Measurements from ENCODE around the gene ANKRD63.

The ANKRD63 gene

DNA sequence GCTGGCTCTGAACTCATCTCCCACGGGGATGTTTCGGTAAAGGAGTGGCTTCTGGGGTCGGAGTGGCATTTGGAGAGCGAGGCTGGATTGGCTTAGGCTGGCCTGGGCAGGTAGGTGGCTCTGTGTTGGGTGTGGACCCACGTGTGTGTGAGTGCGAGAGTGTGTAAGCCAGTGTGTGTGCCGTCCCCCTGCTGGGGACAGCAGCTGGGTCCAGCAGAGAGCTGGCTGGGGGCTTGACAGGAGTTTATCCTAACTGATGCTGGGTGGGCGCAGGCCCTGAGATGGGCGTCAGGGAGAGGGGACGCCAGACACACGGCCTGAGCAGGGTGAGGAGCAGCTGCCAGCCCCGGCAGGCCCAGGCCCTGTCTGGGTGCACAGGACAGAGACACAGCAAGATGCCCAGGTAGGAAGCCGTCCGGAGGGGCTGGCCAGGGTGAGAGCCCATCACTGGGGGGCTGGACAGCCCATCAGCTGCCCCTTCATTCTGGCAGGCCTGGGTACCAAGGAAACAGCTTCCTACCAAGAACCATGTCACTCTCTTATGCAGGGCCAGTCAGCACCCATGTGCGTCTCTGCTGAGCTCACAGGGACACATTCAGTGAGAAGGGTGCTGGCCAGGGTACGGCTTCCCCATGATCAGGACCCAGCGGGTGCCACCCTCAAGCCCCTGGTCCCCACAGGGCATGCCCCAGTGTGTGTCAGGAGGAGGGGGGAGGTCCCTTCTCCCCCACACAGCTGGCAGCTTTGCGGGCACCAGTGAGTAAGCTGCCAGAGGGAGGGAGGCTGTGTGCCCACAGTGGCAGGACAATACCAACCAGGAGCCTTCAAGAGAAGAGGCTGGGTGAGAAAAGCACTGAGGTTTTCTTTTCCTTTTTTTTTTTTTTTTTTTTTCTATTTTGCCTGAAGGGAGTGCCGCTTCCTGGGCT lies 42.9 kb downstream of the ANKRD63 start:
- no peak overlapping the region for H3K9ac ChIP-seq (ENCODE audit: low read depth in 1 of 2, low read length in 2 of 2)
- H3K27ac ChIP-seq (ENCODE audit: low read depth in 2 of 2, low read length in 2 of 2): no peak overlapping the region
- H3K36me3 ChIP-seq (ENCODE audit: control insufficient read depth in 2 of 2, insufficient read depth in 2 of 2, low read length in 2 of 2): no peaks in the 10 kb centered on the region
- peaks cover 3 to 8% of the 10 kb centered on the region in 2 donors for H3K4me1 ChIP-seq (ENCODE audit: control insufficient read depth in 2 of 2, insufficient read depth in 2 of 2, low read length in 2 of 2)
- H3K4me3 ChIP-seq (ENCODE audit: low read length in 2 of 2): no peak overlapping the region
- no peaks in the 10 kb centered on the region for H3K9me3 ChIP-seq (ENCODE audit: control insufficient read depth in 2 of 2, low read length in 2 of 2)
- peaks cover 3 to 4% of the 10 kb centered on the region in 2 donors for H3K27me3 ChIP-seq (ENCODE audit: control insufficient read depth in 2 of 2, insufficient read depth in 2 of 2, low read length in 2 of 2)

DNA sequence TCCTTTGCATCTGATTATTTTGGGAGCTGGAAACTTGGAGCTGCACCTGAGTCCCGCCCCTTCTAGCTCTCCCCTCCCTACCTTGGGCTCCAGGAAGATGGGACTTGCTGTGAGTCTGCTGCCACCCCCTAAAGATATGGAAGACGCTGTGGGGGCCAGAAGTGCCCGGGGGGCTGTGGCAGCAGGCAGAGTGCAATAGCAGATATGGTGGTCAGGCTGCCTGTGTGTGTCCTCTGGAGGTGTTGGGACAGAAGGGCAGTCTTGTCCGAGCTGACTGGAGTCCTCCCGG lies 43.5 kb downstream of the ANKRD63 start:
- no peaks in the 10 kb centered on the region for H3K9me3 ChIP-seq (ENCODE audit: control insufficient read depth in 2 of 2, low read length in 2 of 2)
- no peak overlapping the region for H3K27ac ChIP-seq (ENCODE audit: low read depth in 2 of 2, low read length in 2 of 2)
- H3K27me3 ChIP-seq (ENCODE audit: control insufficient read depth in 2 of 2, insufficient read depth in 2 of 2, low read length in 2 of 2): peaks cover 3 to 4% of the 10 kb centered on the region in 2 donors
- peak overlapping the region in 1 of 2 donors; percentile 44 for H3K4me3 ChIP-seq (ENCODE audit: low read length in 2 of 2)
- peak overlapping the region in 1 of 2 donors; percentile 57 for H3K9ac ChIP-seq (ENCODE audit: low read depth in 1 of 2, low read length in 2 of 2)
- H3K4me1 ChIP-seq (ENCODE audit: control insufficient read depth in 2 of 2, insufficient read depth in 2 of 2, low read length in 2 of 2): peaks cover 3 to 8% of the 10 kb centered on the region in 2 donors
- H3K36me3 ChIP-seq (ENCODE audit: control insufficient read depth in 2 of 2, insufficient read depth in 2 of 2, low read length in 2 of 2): no peaks in the 10 kb centered on the region

DNA sequence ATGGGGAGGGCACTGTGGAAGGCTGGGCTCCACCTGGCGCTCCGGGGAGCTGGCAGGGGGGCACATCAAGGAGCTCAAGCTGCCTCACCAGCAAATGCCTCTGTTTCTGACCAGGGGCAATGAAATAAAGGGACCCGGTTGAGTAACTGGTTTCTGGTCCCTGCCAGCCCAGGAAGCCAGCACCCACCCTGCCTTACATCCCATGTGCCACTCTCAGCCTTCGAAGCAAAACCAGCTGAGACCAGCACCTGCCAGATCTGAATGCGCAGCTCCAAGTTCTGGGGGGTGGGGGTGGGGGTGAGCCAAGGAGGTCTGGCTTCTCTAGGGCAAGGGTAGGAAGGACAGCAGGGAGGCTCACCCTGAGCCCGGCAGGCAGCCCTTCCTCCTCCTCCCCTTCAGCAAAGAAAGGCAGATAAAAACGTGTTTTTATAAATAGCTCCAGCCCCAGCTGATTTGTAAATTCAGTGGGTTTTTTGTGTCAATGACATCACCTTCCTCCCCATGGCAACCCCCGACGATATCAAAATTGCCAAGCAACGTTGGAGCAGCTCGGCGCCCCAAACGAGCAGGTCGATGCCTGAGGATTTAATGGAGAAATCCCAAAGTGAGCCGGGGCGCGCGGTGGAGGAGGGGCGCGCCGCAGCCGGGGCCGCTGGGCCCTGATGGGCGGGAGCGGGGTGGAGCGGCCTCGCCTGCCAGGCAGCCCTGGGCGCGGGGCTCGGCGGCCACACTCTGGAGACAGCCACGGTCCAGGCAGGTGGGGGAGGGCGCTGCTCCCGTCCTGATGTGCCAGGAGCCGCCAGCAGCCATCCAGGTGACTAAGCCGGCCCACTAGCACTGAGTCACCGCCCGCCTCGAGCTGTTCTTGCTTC lies 44.1 kb downstream of the ANKRD63 start, which contains the start of gene PAK6:
Gene PAK6, plus strand, starts transcription at position 532 of the 872 bp plus-strand sequence. CDS start 25,723 bp downstream, outside the sequence.
- Histone ChIP-seq H3K9me3 (ENCODE audit: control insufficient read depth in 2 of 2, low read length in 2 of 2) (no peaks in the 10 kb centered on the region), H3K27me3 (ENCODE audit: control insufficient read depth in 2 of 2, insufficient read depth in 2 of 2, low read length in 2 of 2) (peaks cover 3 to 4% of the 10 kb centered on the region in 2 donors), H3K4me3 (ENCODE audit: low read length in 2 of 2) (peak within 1 kb of the TSS; percentile 44 to 49), H3K27ac (ENCODE audit: low read depth in 2 of 2, low read length in 2 of 2) (no peak within 1 kb of the TSS), H3K36me3 (ENCODE audit: control insufficient read depth in 2 of 2, insufficient read depth in 2 of 2, low read length in 2 of 2) (no peaks in the 10 kb centered on the region), H3K9ac (ENCODE audit: low read depth in 1 of 2, low read length in 2 of 2) (peak within 1 kb of the TSS in 1 of 2 donors; percentile 57), H3K4me1 (ENCODE audit: control insufficient read depth in 2 of 2, insufficient read depth in 2 of 2, low read length in 2 of 2) (peaks cover 3 to 8% of the 10 kb centered on the region in 2 donors)

DNA sequence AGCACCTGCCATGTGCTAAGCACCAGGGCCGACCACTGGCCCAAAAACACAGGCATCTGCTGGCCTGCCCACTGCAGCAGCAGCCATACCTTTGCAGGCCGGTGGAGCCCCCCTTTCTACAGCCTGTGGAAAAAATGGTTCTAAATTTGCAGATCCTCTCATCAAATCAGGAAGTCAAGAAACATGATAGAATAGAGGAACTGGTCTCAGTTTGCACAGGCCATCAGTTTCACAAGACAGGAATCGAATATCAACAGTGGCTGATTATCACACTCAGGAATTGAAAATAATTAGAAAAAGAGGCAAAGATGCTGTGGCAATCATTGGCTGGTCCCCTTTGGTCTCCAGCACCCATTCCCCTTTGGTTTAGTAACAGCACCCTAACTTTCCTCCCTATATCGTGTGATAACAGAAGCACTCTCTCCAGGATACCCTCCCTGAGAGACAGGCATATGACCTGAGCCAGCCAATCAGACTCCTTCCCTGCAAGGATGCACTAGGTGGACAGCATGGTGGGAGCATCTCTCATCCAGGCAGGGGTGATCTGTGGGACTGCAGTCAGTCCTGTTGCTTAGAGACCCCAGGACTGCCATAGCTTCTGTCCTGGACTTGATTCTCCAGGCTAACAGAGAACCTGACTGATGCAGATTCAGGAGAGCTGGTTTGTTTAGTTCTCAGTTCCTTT lies 47.5 kb downstream of the ANKRD63 start:
- no peaks in the 10 kb centered on the region for H3K9me3 ChIP-seq (ENCODE audit: control insufficient read depth in 2 of 2, low read length in 2 of 2)
- peak overlapping the region in 1 of 2 donors; percentile 54 for H3K27ac ChIP-seq (ENCODE audit: low read depth in 2 of 2, low read length in 2 of 2)
- peaks cover 3 to 4% of the 10 kb centered on the region in 2 donors for H3K27me3 ChIP-seq (ENCODE audit: control insufficient read depth in 2 of 2, insufficient read depth in 2 of 2, low read length in 2 of 2)
- H3K36me3 ChIP-seq (ENCODE audit: control insufficient read depth in 2 of 2, insufficient read depth in 2 of 2, low read length in 2 of 2): no peaks in the 10 kb centered on the region
- H3K4me1 ChIP-seq (ENCODE audit: control insufficient read depth in 2 of 2, insufficient read depth in 2 of 2, low read length in 2 of 2): peaks cover 3 to 8% of the 10 kb centered on the region in 2 donors
- no peak overlapping the region for H3K4me3 ChIP-seq (ENCODE audit: low read length in 2 of 2)
- no peak overlapping the region for H3K9ac ChIP-seq (ENCODE audit: low read depth in 1 of 2, low read length in 2 of 2)

DNA sequence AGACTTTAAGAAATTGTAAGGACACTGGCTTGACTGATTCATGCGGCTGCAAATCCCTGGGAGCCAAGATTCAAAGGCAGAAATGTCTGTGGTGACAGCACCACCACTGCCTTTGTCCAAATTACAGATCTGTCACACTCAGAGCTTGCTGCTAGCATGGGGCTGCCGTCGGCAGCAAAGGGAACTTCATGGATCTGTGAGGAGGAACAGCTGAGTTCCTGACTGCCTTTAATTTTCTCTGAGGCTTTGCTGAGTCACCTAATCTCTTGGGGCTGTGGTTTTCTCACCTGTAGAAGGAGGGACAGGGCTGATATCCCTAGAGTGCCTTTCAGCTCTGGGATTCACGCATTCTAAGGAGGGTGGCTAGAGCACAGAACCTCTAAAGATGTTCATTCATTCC lies 48.1 kb downstream of the ANKRD63 start:
- Histone ChIP-seq H3K4me1 (ENCODE audit: control insufficient read depth in 2 of 2, insufficient read depth in 2 of 2, low read length in 2 of 2) (peaks cover 3 to 8% of the 10 kb centered on the region in 2 donors), H3K27ac (ENCODE audit: low read depth in 2 of 2, low read length in 2 of 2) (peak overlapping the region in 1 of 2 donors; percentile 54), H3K9ac (ENCODE audit: low read depth in 1 of 2, low read length in 2 of 2) (no peak overlapping the region), H3K9me3 (ENCODE audit: control insufficient read depth in 2 of 2, low read length in 2 of 2) (no peaks in the 10 kb centered on the region), H3K4me3 (ENCODE audit: low read length in 2 of 2) (no peak overlapping the region), H3K27me3 (ENCODE audit: control insufficient read depth in 2 of 2, insufficient read depth in 2 of 2, low read length in 2 of 2) (peaks cover 3 to 4% of the 10 kb centered on the region in 2 donors), H3K36me3 (ENCODE audit: control insufficient read depth in 2 of 2, insufficient read depth in 2 of 2, low read length in 2 of 2) (no peaks in the 10 kb centered on the region)

DNA sequence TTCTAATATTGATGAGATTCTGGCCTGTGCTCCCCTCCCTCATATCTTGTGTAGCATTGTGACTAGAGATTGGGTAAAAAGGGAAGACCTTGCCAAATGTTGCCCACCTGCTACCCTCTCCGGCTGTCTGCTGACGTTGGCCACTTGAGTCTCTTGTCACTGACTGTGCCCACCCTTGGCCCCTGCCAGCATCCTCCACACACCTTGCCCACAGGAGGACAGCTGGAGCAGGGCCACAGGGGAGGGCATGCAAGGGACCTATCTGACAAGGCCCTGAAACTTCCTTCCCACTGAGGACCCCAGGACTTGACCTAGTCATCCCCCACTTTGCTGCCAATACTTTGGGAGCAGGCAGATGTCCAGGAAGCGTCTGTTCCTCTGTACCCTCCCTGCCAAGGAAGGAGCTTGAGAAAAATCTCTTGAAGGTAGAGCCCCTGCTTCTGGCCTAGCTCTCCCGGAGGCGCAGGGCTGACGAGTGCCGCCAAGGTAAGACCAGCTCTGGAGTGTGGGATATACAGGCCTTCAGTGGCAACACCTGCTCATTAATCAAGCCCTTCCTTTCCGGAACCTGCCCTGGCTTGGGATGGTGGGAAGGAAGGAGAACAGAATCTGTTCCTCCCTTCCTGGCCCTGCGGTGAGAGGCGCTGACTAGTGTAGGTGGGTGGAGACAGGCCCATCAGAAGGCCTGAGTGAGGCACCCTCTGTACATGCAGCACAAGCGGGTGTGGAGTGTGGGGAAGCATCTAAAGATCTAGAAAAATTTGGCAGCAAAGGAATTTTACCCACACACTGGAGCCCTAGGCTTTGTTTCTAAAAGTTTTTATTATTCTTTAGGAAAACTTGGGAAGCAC lies 48.9 kb downstream of the ANKRD63 start:
- Histone ChIP-seq H3K9ac (ENCODE audit: low read depth in 1 of 2, low read length in 2 of 2) (no peak overlapping the region), H3K27me3 (ENCODE audit: control insufficient read depth in 2 of 2, insufficient read depth in 2 of 2, low read length in 2 of 2) (peaks cover 3 to 4% of the 10 kb centered on the region in 2 donors), H3K9me3 (ENCODE audit: control insufficient read depth in 2 of 2, low read length in 2 of 2) (no peaks in the 10 kb centered on the region), H3K4me3 (ENCODE audit: low read length in 2 of 2) (no peak overlapping the region), H3K4me1 (ENCODE audit: control insufficient read depth in 2 of 2, insufficient read depth in 2 of 2, low read length in 2 of 2) (peaks cover under 1 to 5% of the 10 kb centered on the region in 2 donors), H3K27ac (ENCODE audit: low read depth in 2 of 2, low read length in 2 of 2) (no peak overlapping the region), H3K36me3 (ENCODE audit: control insufficient read depth in 2 of 2, insufficient read depth in 2 of 2, low read length in 2 of 2) (no peaks in the 10 kb centered on the region)

DNA sequence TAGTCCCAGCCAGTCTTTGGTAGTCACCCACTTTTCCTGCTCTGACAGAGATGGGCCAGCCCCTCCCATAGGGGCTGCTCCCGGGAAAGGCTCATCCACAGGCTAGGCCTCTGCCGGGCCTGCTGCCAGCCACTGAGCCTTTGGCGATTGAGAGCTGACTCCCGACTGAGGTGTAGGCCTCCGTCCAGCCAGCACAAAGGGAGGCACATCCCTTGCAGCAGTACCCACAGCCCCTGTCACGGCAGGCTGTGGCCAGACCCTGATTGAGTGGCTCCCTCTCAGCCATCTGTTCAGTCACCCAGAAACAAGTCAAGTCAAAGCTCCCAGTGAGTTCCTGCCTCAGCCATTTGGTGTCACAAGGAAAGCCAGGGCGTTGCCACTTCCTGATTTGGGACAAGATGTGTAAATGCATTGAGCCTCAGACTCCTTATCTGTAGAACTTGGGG lies 50.2 kb downstream of the ANKRD63 start:
- H3K4me1 ChIP-seq (ENCODE audit: control insufficient read depth in 2 of 2, insufficient read depth in 2 of 2, low read length in 2 of 2): no peaks in the 10 kb centered on the region
- H3K27me3 ChIP-seq (ENCODE audit: control insufficient read depth in 2 of 2, insufficient read depth in 2 of 2, low read length in 2 of 2): no peaks in the 10 kb centered on the region
- no peak overlapping the region for H3K4me3 ChIP-seq (ENCODE audit: low read length in 2 of 2)
- no peaks in the 10 kb centered on the region for H3K36me3 ChIP-seq (ENCODE audit: control insufficient read depth in 2 of 2, insufficient read depth in 2 of 2, low read length in 2 of 2)
- H3K27ac ChIP-seq (ENCODE audit: low read depth in 2 of 2, low read length in 2 of 2): no peak overlapping the region
- no peak overlapping the region for H3K9ac ChIP-seq (ENCODE audit: low read depth in 1 of 2, low read length in 2 of 2)
- no peaks in the 10 kb centered on the region for H3K9me3 ChIP-seq (ENCODE audit: control insufficient read depth in 2 of 2, low read length in 2 of 2)
